HepG2 (cell line): ENCODE results near the gene ANKRD34C. TPM values are rescaled to one million over a fixed set of nuclear protein-coding genes. Genes with fewer than 3 reads are reported as not detected.

ENCODE experiments used
- ATF2 ChIP-seq: sonication (generic); formaldehyde crosslinking; IDR thresholded peaks from 2 replicates; pipeline ENCODE4 v1.4.0; 2020; ENCODE audit warnings: missing genetic modification reagents
- BCL3 ChIP-seq: sonication (generic); formaldehyde crosslinking; IDR thresholded peaks from 2 replicates; pipeline ENCODE4 v1.5.1; 2020; ENCODE audit warnings: mild to moderate bottlenecking, missing genetic modification reagents, moderate library complexity
- GATAD2A ChIP-seq: IDR thresholded peaks from 2 replicates; pipeline ENCODE4 v1.6.1; 2016
- GRHL1 ChIP-seq: sonication (generic); formaldehyde crosslinking; conservative IDR thresholded peaks from 2 replicates; pipeline ENCODE4 v1.8.0; 2022; ENCODE audit warnings: missing genetic modification reagents
- HNF4G ChIP-seq, 2 experiments: sonication (generic) in 1 of 2; formaldehyde crosslinking in 1 of 2; IDR thresholded peaks; 2 replicates each; pipeline versions ENCODE4 v1.4.0 to v1.6.1; 2011 to 2020; ENCODE audit warnings: borderline replicate concordance in 2 of 2, low read depth in 2 of 2, mild to moderate bottlenecking in 2 of 2, low read length in 1 of 2, missing genetic modification reagents in 1 of 2, moderate library complexity in 1 of 2
- HOXD1 ChIP-seq: sonication (generic); formaldehyde crosslinking; IDR thresholded peaks from 2 replicates; pipeline ENCODE4 v1.5.0; 2020; ENCODE audit warnings: missing genetic modification reagents
- IKZF1 ChIP-seq: fragments of 450-650 bp; IDR thresholded peaks from 2 replicates; pipeline ENCODE4 v1.7.1; 2016
- MYPOP ChIP-seq: sonication (generic); formaldehyde crosslinking; IDR thresholded peaks from 2 replicates; pipeline ENCODE4 v1.8.1; 2023; ENCODE audit warnings: mild to moderate bottlenecking, moderate library complexity, missing genetic modification reagents
- NPAS2 ChIP-seq: sonication (generic); formaldehyde crosslinking; IDR thresholded peaks from 2 replicates; pipeline ENCODE4 v1.8.0; 2022; ENCODE audit warnings: mild to moderate bottlenecking, missing genetic modification reagents, borderline replicate concordance
- ZNF12 ChIP-seq: sonication (generic); formaldehyde crosslinking; IDR thresholded peaks from 2 replicates; pipeline ENCODE4 v1.5.0; 2020; ENCODE audit warnings: missing genetic modification reagents
- ZNF142 ChIP-seq: sonication (generic); formaldehyde crosslinking; IDR thresholded peaks from 2 replicates; pipeline ENCODE4 v1.4.0; 2020; ENCODE audit warnings: missing genetic modification reagents
- ZNF205 ChIP-seq: IDR thresholded peaks from 2 replicates; pipeline ENCODE4 v1.6.1; 2018; ENCODE audit warnings: missing biosample characterization, missing genetic modification reagents
- ZNF691 ChIP-seq: sonication (generic); formaldehyde crosslinking; IDR thresholded peaks from 2 replicates; pipeline ENCODE4 v1.4.0; 2020; ENCODE audit warnings: missing genetic modification reagents, low read depth, mild to moderate bottlenecking, borderline replicate concordance
- polyA plus RNA-seq, 8 experiments: library from polyadenylated mRNA; depleted of rRNA in 3 of 8; stranded (reverse) in 7 of 8; unstranded in 1 of 8; fragments of >200 nt; fragmentation: Illumina TruSeq in 4 of 8; extraction: Trizol in 4 of 8; gene quantifications; 2 replicates each; pipeline versions ENCODE4 v1.2.1 to v1.2.3, GENCODE V29; 2011 to 2016; ENCODE audit warnings: low read depth in 4 of 8, missing spikeins in 1 of 8, mixed read lengths in 1 of 8; ENCODE audit not compliant: insufficient read depth in 1 of 8
- total RNA-seq, 5 experiments: library from RNA; depleted of rRNA; stranded (reverse); fragments of >200 nt; fragmentation: Illumina TruSeq; extraction: Trizol; gene quantifications; 2 replicates each; pipeline ENCODE4 v1.2.3, GENCODE V29; 2016; ENCODE audit warnings: low read depth in 1 of 5

Gene ANKRD34C
- total and polyA plus RNA-seq, 2 of the 13 experiments (the other 11 are each of a cell fraction or from before 2014, with no cell fraction given) = not detected

- peak; percentile 88; the same call in 1 of the 2 replicates for TF ChIP-seq ZNF691 (CRISPR knock-in tag)
- TF ChIP-seq HOXD1 (CRISPR knock-in tag) = peak; percentile 58; the same call in 1 of the 2 replicates
- TF ChIP-seq BCL3 = peak; percentile 95; the same call in 1 of the 2 replicates
- no peak for TF ChIP-seq GATAD2A (CRISPR knock-in tag)
- TF ChIP-seq IKZF1 = no peak
- 0 out of 2 replicates have a peak, but pooled peaks have one; percentile 64 for TF ChIP-seq ZNF142 (CRISPR knock-in tag)
- TF ChIP-seq GRHL1 (CRISPR knock-in tag) = no peak
- no peak for TF ChIP-seq MYPOP (CRISPR knock-in tag)
- peak; percentile 44; the same call in 1 of the 2 replicates for TF ChIP-seq ZNF205 (CRISPR knock-in tag)
- no peak for TF ChIP-seq NPAS2 (CRISPR knock-in tag)
- no peak for TF ChIP-seq HNF4G (IDR thresholded peaks at IDR 0.05; ENCODE audit: borderline replicate concordance, low read depth, low read length)
- peak; percentile 32; the same call in 1 of the 2 replicates for TF ChIP-seq HNF4G (CRISPR knock-in tag; IDR thresholded peaks at IDR 0.05; ENCODE audit: borderline replicate concordance, low read depth)
- 0 out of 2 replicates have a peak, but pooled peaks have one; percentile 13 for TF ChIP-seq ATF2 (CRISPR knock-in tag)
- 0 out of 2 replicates have a peak, but pooled peaks have one; percentile 36 for TF ChIP-seq ZNF12 (CRISPR knock-in tag)
Observed at GRCh38 chr15:79310985-79311900, 28.7 kb downstream of the ANKRD34C start, which contains the start of gene TMED3 (continued).
